ENCODE measurements around the gene EPS15.

DNA sequence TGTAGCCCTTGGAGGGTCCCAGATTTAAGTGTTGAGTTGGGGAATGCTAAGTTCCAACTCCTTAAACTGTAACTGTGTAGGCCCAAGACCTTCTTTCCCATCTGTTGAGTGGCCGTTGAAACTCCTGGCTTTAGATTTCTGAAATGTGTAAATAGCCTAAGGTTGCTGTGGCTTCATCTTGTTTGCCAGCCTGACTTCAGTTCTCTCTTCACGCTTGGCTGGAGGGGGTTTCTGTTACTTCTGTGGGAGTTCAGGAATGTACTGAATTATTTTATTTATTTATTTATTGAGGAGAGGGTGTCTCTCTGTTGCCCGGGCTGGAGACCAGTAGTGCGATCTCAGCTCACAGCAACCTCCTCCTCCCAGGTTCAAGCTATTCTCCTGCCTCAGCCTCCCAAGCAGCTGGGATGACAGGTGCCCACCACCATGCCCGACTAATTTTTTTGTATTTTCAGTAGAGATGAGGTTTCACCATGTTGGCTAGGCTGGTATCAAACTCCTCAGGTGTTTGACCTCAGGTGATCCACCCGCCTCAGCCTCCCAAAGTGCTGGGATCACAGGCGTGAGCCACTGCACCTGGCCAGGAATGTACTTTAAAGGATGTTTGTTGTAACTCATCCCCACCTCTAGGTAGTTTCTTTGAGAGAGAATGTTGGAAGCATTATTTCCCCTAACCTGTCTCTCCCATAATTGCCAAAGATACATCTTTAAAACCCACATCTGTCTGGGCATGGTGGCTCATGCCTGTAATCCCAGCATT is 194.6 kb downstream of the EPS15 start:
- TF ChIP-seq EZH2 (conservative IDR thresholded peaks at IDR 0.05; ENCODE audit: low read depth, low read length): no peak
- no peak for TF ChIP-seq PAX8 (CRISPR knock-in tag; IDR thresholded peaks at IDR 0.05; ENCODE audit: borderline replicate concordance)
- TF ChIP-seq, protein P1, sequence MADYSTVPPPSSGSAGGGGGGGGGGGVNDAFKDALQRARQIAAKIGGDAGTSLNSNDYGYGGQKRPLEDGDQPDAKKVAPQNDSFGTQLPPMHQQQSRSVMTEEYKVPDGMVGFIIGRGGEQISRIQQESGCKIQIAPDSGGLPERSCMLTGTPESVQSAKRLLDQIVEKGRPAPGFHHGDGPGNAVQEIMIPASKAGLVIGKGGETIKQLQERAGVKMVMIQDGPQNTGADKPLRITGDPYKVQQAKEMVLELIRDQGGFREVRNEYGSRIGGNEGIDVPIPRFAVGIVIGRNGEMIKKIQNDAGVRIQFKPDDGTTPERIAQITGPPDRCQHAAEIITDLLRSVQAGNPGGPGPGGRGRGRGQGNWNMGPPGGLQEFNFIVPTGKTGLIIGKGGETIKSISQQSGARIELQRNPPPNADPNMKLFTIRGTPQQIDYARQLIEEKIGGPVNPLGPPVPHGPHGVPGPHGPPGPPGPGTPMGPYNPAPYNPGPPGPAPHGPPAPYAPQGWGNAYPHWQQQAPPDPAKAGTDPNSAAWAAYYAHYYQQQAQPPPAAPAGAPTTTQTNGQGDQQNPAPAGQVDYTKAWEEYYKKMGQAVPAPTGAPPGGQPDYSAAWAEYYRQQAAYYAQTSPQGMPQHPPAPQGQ (CRISPR knock-in tag; IDR thresholded peaks at IDR 0.05; ENCODE audit: borderline replicate concordance): no peak
- TF ChIP-seq, protein P2, sequence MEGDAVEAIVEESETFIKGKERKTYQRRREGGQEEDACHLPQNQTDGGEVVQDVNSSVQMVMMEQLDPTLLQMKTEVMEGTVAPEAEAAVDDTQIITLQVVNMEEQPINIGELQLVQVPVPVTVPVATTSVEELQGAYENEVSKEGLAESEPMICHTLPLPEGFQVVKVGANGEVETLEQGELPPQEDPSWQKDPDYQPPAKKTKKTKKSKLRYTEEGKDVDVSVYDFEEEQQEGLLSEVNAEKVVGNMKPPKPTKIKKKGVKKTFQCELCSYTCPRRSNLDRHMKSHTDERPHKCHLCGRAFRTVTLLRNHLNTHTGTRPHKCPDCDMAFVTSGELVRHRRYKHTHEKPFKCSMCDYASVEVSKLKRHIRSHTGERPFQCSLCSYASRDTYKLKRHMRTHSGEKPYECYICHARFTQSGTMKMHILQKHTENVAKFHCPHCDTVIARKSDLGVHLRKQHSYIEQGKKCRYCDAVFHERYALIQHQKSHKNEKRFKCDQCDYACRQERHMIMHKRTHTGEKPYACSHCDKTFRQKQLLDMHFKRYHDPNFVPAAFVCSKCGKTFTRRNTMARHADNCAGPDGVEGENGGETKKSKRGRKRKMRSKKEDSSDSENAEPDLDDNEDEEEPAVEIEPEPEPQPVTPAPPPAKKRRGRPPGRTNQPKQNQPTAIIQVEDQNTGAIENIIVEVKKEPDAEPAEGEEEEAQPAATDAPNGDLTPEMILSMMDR (CRISPR knock-in tag; IDR thresholded peaks at IDR 0.05): no peak
- no peak for TF ChIP-seq ZKSCAN1 (IDR thresholded peaks at IDR 0.05; ENCODE audit: low read length)
- no peak for TF ChIP-seq ZNF746 (CRISPR knock-in tag; IDR thresholded peaks at IDR 0.05)
- no peak for TF ChIP-seq ZNF331 (CRISPR knock-in tag; IDR thresholded peaks at IDR 0.05)
- no peak for TF ChIP-seq ZNF530 (CRISPR knock-in tag; IDR thresholded peaks at IDR 0.05; ENCODE audit: low read depth)
- TF ChIP-seq FOXP1 (IDR thresholded peaks at IDR 0.05): no peak
- no peak for TF ChIP-seq FOXP1 (CRISPR knock-in tag; IDR thresholded peaks at IDR 0.05)
- no peak for TF ChIP-seq ZNF24 (IDR thresholded peaks at IDR 0.05)
- TF ChIP-seq SMC3 (IDR thresholded peaks at IDR 0.05; ENCODE audit: low read length): no peak
- no peak for TF ChIP-seq NFE2L1 (CRISPR knock-in tag; IDR thresholded peaks at IDR 0.05; ENCODE audit: borderline replicate concordance)
- no peak for TF ChIP-seq ZC3H13 (CRISPR knock-in tag; IDR thresholded peaks at IDR 0.05)
